GM19324 (cell line): ENCODE data around the gene CLDN18.

ENCODE experiments used
- ATAC-seq: cut with Tn5 transposase; IDR thresholded peaks from one replicate; pipeline ENCODE4 v1.9.1; 2021; ENCODE audit warnings: mild to moderate bottlenecking, moderate library complexity; ENCODE audit not compliant: unreplicated experiment, low FRiP score

Gene CLDN18

DNA sequence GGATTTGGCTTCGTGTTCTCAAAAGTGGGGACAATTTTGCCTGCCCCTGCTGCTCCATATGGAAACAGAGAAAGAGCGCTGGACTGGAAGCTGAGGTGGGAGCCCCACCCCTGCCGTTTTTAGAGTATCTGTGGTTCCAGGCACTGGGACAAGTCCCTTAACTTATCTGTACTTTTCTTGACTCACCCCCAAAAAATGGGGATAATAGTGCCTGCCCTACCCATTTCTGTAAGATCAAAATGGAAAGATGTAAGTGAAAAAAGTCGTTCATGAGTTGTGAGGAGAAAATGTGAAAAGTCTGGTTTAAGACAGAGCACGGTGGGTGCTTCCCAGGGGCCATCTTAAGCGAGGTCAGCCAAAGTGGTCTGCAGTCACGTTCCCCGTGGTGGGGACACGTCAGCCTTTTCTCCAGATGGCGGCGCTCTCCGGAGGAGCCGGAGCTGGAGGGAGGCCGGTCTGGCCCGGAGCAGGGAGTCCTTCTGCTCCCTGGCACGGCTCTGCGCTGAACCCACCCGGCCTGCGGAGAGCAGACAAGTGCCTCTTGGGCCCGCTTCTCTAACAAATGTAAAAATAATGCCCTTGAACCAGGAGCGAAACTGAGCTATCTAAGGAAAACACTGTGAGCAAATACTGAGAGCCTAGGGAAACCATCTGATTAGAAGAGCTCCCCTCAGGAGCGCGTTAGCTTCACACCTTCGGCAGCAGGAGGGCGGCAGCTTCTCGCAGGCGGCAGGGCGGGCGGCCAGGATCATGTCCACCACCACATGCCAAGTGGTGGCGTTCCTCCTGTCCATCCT is at the start of gene CLDN18:
Gene CLDN18 (plus strand): TSS at position 690 of the 797 bp plus-strand sequence. CDS start 61 bp downstream, at position 751.
- no peak for ATAC-seq

DNA sequence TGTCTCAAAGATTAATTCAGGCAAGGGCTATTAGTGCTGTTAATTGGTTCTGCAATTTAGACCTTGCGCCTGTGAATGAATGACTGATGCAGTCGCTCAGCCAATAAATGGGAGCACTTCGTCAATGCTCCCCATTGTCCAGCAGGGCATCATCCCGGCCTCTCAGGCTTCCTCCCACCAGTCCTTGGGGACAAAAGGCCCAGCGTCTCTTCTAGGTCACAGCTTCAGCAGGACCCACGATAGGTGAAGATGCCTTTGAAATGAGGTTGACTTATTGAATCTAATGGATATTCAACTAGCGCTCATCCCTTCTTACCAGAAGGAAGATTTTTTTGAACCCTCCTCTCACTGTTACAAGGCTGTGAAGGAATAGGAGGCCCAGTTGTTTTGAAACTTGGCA is 47.7 kb upstream of the CLDN18 start:
- no peak for ATAC-seq

DNA sequence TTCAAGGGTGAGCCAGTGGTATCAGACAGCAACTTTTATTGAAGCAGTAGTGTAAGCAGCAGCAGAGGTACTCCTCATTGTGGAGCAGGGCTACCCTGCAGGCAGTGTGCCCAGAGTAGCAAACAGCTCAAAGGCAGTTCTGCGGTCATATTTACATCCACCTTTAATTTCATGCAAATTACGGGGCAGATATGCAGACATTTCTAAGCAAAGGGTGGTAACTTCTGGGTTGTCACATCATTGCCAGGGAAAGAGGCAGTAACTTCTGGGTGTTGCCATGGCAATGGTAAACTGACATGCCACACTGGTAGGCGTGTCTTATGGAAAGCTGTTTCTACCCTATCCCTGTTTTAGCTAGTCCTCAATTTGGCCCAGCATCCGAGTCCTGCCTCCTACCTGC is 46.5 kb upstream of the CLDN18 start:
- ATAC-seq, result no peak

DNA sequence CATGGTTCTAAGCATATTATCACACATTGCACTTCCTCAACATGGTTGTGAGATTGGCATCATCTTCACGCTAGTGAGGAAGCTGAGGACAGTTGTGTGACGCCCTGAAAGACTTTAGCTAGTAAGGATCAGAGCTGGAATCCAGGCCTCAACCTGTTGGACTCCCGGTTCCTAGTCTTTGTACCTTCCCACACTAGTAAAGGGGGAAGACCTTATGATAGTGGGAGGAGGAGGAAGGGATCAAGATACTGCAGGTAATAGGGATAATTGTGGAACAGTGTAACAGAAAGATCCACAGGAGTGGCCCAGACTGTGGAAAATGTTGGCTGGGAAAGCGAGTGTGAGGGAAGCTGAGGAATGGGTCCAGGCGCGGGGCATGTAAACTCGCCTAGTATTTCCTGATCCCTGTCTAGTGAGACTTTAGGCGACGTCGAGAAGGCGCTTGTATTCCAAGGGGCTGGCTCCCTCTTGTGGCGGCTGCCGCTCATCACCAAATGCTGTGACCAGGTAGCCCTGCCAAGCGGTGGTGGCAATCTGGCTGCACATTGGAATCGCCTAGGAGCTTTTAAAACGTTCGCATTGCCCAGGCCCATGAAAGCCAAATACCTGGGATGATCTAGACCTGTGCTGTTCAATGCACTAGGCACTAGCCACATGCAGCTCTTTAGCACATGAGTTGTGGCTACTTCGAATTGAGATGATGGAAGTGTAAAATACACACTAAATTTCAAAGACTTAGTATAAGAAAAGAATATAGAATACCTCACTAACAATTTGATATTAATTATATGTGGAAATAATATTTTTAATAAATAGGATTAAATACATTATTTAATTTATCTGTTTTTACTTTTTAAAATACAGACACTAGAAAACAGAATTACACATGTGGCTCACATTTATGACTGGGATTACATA is 38.8 kb upstream of the CLDN18 start:
- peak; percentile 84 for ATAC-seq

DNA sequence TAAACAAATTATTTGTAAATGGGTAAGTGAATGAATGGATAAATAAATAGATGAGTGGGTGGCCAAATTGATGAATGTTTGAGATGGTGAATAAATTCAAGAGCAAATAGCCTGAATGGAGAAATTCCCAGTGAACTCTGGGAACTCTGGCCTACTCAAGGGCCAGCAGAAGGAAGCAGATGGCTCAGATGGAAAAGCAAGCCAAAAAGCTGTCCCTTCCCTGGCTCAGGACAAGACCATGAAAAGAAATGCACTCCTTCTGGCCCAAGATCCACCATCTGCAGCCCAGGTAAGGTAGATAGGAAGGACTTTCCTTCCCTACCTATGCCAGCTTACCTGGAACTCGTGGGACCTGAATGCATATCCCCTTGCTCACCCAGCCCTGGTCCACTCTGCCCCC is 37.6 kb upstream of the CLDN18 start:
- no peak for ATAC-seq

DNA sequence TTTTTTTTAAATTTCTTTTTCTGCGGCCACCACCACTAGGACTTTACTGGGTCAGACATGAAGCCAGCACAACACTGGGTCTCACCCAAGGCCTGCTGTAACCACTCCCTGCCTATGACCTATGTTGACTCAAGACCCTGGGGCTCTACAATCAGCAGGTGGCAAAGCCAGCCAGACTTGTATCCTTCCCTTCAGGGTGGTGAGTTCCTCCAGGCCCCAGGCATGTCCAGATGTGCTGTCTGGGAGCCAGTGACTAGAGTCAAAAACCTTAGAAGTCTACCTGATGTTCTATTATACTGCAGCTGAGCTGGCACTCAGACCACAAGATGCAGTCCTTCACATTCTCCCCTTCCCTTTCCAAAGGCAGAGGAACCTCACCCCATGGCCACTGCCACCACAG is 31.6 kb upstream of the CLDN18 start:
- no peak for ATAC-seq

DNA sequence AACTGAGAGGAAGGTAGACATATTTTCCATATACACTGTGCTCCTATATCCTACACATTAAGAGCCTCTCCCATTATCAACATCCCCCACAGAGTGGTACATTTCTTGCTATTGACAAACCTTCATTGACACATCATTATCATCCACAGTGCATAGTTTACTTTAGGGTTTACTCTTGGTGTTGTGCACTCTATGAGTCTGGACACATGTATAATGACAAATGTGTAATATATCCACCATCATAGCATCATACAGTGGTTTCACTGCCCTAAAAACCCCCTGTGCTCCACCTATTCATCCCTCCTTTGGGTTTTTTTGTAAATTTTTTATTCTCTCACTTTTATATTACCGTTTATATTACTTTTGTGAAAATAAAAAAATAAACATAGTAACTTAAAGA is 22.2 kb upstream of the CLDN18 start:
- no peak for ATAC-seq

DNA sequence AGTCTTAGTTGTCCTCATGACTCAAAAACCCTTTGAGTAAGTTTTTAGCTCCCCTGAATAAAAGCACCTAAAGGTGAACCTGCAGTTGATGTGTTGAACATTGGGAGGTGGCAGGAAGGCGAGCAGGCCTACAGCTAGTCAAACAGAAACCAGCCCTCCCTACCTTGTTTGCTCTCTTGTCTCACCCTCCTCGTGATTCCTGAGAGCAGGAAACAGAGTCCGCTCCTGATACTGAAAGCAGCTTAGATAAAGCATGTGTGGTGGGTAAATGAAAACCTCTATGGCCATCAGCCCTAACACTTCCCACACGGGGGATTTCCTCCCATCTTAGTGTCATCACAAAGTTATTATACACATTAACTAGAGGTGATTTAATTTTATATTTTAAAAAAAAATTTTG is 21.8 kb upstream of the CLDN18 start:
- ATAC-seq, result peak; percentile 84

DNA sequence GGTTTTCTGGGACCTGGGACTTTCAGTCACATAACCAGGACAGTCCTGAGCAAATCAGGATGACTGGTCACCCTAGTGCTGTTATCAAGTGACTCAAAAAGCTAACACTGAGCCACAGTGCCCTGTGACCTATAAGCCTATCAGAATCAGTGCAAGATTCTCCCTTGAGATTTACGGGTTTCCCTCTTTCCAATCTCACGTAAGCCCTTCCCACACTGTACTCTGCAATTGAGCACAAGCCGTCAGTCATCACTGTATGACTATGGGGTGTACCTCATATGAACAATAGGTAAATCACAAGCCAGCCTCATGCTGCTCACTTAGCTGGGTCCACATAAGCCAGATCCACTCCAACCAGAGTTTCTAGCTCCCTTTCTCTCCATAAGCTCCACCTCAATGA is 21.0 kb upstream of the CLDN18 start:
- ATAC-seq, result peak; percentile 47

DNA sequence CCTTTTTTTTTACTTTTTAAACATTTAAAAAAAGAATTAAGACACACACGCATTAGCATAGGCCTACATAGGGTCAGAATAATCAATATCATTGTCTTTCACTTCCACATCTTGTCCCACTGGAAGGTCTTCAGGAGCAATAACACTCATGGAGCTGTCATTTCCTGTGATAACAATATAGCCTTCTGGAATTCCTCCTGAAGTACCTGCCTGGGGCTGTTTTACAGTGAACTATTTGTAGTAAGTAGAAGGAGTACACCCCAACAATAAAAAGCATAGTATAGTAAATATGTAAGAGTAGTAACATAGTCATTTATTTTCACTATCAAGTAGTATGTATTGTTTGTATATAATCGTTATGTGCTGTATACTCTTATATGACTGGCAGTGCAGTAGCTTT is 19.5 kb upstream of the CLDN18 start:
- no peak for ATAC-seq

DNA sequence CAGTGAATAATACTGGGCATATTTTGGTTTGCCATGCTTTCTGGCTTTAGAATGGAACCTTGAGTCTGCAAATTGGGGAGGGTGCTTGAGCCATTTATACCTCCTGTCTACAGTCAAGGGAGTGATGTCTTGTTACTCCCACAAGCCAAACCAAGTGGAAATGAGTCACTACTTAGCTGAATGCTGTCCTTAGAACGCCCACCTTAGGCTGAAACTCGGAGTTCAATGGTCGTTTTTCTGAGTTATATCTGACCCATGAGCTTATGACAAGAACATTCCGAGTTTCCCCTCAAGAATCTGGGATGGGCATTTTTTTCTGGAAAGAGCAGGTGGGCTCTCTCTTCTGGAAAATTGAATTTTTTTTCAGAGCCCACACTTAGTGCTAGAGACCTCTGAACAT is 17.4 kb upstream of the CLDN18 start:
- no peak for ATAC-seq

DNA sequence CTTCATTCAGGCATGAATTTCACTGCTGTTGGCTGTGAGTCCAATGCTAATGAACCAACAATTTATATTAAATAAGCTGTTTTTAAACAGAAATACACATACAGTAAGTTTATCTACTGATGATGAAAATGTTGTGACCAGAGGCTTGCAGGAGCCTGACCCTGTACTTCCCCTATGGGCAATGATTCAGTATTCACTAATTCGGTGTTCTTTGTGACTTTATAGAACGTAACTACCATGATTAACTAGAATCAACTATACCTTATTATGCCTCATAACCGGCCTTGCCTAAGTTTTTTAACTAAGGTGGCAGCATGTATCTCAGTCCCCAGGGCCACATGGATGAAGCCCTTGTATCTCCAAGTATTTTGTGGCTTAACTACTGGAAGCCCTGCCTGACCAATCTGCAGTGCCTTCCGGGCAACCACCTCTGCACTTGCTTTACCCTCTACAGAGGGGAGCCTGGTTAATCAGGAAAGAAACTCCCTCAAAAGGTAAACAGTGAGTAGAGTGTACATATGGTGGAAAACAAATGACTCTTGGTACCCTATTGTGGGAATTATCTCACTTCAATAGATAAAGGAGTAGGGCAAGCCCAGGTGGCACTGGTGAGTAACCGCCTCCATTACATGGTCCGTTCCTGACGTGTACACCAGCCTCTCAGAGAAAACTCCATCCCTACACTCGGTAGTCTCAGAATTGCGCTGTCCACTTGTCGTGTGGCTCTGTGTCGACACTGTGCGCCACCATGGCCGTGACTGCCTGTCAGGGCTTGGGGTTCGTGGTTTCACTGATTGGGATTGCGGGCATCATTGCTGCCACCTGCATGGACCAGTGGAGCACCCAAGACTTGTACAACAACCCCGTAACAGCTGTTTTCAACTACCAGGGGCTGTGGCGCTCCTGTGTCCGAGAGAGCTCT is 11.6 kb upstream of the CLDN18 start:
- ATAC-seq, result no peak

DNA sequence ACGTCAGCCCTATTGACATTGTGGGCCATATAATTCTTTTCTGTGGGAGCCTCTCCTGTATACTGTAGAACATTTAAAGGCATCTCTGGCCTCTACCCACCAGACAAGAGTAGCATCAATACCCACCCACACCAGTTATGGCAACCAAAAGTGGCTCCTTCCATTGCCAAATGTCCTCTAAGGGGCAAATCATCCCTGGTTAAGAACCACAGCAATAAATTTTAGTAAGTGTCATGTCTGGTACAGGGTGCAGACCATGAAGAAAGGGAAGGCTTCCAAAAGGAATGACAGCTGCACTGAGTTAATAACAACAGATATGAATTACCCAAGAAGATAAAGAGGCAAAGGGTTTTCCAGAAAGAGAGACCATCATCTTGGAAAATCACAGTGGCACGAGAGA is 6.9 kb upstream of the CLDN18 start:
- no peak for ATAC-seq

DNA sequence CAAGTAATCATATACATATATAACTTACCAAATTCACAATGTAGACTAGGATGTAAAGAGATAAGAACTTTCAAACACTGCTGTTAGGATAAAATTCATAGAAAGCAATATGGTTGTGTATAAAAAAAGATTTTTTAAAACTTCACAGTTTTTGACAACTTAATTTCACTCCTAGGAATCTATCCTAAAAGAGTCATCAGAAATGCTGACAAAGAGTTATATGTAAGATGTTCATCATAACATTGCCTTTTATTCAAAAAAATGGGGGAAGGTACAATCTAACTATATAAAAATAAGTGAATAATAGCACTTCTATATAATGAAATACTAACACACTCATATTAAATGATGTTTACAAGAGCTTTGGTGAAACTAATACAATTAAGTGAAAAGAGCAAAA is 4.3 kb upstream of the CLDN18 start:
- ATAC-seq, result no peak

DNA sequence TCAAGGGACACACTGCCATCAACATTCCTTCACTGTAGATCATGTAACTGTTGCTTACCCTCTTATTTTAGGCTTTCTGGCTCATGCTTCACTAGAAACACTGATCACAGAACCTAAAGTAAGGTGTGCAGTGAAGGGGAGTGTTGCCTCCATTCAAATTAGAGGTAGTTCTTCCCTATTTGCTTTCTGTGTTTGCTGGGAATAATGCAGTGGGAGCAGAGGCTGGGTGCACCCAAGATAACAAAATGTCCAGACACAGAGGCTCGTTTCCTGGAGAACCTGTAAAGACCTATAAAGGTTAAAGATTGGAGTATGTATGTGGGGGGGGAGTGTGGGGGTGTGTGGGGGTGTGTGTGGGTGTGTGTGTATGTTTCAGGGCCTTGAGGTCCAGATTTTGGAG is 2.1 kb upstream of the CLDN18 start:
- no peak for ATAC-seq

DNA sequence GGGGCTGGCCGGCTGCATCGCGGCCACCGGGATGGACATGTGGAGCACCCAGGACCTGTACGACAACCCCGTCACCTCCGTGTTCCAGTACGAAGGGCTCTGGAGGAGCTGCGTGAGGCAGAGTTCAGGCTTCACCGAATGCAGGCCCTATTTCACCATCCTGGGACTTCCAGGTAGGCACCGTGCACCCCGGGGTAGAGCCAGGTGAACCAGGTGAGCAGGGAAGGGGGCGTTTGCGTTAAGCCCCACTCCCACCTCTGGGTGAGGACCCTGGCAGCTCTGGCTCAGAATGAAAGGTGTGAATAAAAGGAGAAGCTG is 267 bp downstream of the CLDN18 start:
- no peak for ATAC-seq

DNA sequence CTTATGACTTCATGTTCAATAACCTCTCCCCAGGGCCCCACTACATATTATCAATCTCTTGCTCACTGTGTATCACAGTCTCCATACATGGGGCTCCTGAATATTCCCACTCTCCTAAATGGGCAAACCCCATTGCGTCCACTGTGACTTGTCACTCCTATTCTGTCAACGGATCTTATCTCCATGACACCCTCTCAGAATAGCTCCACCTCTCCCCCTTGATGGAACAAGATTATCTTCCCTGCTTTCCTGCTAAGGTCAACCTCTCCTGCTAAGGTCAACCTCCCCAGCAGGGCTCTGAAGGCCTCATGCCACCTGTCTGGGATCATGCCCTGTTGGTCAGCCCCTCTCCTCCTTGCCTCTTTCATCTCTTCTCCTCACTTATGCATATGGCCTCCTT is 1.8 kb downstream of the CLDN18 start:
- no peak for ATAC-seq

DNA sequence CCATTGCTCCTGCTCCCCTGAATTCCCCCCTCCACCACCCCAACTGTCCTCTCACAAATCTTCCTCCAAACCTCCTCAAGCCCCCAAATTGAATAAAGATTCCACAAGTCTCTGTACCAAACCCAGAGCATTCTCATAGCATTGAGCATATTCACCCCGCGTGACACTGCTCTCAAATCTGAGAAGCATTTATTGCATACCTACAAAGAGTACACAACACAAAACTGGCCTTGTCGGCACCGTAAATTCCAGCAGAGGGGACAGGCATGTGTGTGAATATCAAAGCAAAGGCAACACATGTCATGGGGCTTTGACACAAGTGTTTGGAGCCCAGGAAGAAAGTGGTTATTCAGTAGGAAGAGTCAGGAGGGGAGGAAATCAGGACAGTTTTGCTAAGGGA is 2.6 kb downstream of the CLDN18 start:
- ATAC-seq, result no peak

DNA sequence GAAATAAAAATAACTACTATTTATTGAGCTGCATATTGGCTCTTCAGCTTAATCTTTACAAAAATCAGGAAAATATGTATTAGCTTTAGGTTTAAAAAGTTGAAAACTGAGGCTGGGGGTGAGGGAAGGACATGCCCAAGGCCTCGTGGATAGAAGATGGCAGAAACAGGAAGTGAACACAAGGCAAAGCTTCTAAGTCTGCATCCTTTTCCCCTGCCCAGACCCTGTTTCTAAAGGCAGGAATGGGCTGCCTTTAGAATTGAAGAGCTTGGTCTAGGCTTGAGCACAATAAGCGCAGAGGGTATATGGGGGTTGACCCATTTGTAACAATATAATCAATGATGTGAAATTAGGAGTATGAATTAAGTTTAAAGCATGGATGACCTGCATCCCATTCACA is 6.1 kb downstream of the CLDN18 start:
- ATAC-seq, result no peak

DNA sequence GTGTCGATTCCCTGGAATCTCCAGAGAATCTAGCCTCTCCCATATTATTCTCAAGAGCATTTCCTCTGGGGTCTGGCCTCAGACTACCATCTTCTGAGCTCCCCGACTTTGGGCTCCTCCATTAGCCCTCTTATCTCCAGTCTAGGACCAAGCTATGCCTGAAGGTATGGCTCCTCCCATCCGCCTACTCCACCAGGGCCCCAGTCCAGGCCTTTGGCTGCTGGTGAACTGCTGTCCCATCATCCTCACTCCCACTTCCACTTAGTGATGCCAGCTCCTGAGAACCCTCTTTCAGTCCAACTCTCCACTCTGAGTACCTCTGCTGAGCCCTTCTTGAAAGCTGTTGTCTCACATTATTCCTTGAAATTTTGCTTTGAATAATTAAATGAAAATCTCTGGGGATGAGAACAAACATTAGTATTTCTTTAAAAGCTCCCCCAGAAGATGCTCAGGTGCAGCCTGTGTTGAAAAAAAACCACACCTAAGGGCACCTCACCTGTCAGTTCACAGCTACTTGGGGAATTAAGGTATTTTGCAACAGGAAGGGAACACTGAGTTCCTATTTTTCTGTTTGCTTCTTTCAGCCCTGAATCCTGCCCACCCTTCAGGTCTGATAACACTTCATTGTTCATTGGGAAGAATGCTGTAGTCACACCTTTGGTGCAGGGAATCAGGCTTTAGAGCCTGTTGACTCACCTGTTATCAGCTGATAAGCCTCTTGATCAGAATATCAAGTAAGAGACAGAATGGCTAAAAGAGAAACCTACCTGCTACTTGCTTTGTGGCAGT is 9.5 kb downstream of the CLDN18 start:
- no peak for ATAC-seq
